GM21528 (cell line): ENCODE results near the gene DNALI1.
"Not testable (repeated sequence)": the region's sequence is repeated elsewhere in the genome, so short reads cannot be mapped to it uniquely, and the experiment has no call there.

Experiments
- ATAC-seq: cut with Tn5 transposase; IDR thresholded peaks from one replicate; pipeline ENCODE4 v1.9.1; 2021; ENCODE audit warnings: mild to moderate bottlenecking, moderate library complexity; ENCODE audit not compliant: unreplicated experiment, low FRiP score

DNALI1 gene

GRCh38 chr1:37556712-37557196, at the start of gene DNALI1:
DNALI1 (plus strand) TSS chr1:37556940; CDS start chr1:37556995, 55 bp downstream.
- ATAC-seq: no peak

- ATAC-seq: no peak
These were observed 47.6 kb upstream of the DNALI1 start for GRCh38 chr1:37509181-37509580.

- peak; percentile 23 for ATAC-seq
These were observed 42.9 kb upstream of the DNALI1 start for GRCh38 chr1:37513795-37514349.

GRCh38 chr1:37514350-37515184, 42.2 kb upstream of the DNALI1 start, which contains the start of gene MEAF6:
MEAF6 (minus strand) TSS chr1:37514766; CDS start chr1:37514746, 20 bp downstream.
- peak; percentile 84 for ATAC-seq

GRCh38 chr1:37515185-37516034, 41.3 kb upstream of the DNALI1 start:
- ATAC-seq: no peak

- no peak for ATAC-seq
These were observed 39.2 kb upstream of the DNALI1 start for GRCh38 chr1:37517569-37517968.

- not testable (repeated sequence) for ATAC-seq
These were observed 38.5 kb upstream of the DNALI1 start for GRCh38 chr1:37518241-37518640.

GRCh38 chr1:37518929-37519328, 37.8 kb upstream of the DNALI1 start:
- ATAC-seq: not testable (repeated sequence)

GRCh38 chr1:37519613-37520012, 37.1 kb upstream of the DNALI1 start:
- ATAC-seq: no peak

GRCh38 chr1:37529888-37530287, 26.9 kb upstream of the DNALI1 start:
- not testable (repeated sequence) for ATAC-seq

GRCh38 chr1:37532418-37533156, 24.2 kb upstream of the DNALI1 start:
- not testable (repeated sequence) for ATAC-seq

- ATAC-seq: no peak
These were observed 23.2 kb upstream of the DNALI1 start for GRCh38 chr1:37533317-37534093.

GRCh38 chr1:37537378-37537777, 19.4 kb upstream of the DNALI1 start:
- ATAC-seq: no peak

- not testable (repeated sequence) for ATAC-seq
These were observed 17.6 kb upstream of the DNALI1 start for GRCh38 chr1:37539154-37539553.

- ATAC-seq: no peak
These were observed 16.5 kb upstream of the DNALI1 start for GRCh38 chr1:37540036-37540785.

GRCh38 chr1:37544530-37544929, 12.2 kb upstream of the DNALI1 start:
- ATAC-seq: no peak

- no peak for ATAC-seq
These were observed 11.7 kb upstream of the DNALI1 start for GRCh38 chr1:37545019-37545418.

- ATAC-seq: no peak
These were observed 7.4 kb upstream of the DNALI1 start for GRCh38 chr1:37549341-37549740.

GRCh38 chr1:37553598-37553926, 3.2 kb upstream of the DNALI1 start:
- peak; percentile 10 for ATAC-seq
